HG03103 (cell line): ENCODE data around the gene SCYL1.
A peak's percentile ranks its signal among the peaks of the same experiment; 100 is the strongest.

Source experiments
- ATAC-seq: cut with Tn5 transposase; IDR thresholded peaks from one replicate; pipeline ENCODE4 v1.9.1; 2021; ENCODE audit warnings: low read depth; ENCODE audit not compliant: unreplicated experiment

Gene SCYL1

DNA sequence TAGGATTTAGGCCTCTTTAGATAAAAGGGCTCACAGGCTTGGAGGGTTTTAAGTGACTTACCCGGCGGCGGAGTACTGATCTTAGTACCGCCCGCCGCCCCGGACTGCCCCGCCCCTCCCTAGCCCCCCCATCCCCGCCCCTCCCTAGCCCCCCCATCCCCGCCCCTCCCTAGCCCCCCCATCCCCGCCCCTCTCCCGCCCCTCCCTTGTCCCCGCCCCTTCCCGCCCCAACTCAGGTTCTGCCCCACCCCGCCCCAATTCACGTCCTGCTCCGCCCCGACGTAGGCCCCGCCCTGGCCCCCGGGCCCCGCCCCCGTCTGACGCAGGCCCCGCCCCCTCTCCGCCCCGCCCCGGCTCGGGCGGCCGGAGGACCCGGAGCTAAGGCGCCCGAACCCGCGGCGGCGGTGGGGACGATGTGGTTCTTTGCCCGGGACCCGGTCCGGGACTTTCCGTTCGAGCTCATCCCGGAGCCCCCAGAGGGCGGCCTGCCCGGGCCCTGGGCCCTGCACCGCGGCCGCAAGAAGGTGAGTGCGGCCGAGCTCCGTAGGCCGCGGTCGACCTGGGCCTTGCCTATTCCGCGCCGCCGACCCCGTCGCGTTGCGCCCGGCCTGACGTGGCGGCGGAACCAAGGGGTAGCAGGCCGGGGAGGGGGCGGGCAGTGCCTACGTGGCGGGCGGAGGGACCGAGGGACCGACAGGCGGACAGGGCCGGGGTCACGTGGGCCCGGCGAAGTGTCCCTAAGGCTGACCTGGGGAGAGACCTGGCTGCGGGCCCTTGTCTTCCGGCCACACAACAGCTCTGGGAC lies at the start of gene SCYL1:
TSS of gene SCYL1 (plus strand) at position 343 of the 805 bp plus-strand sequence. CDS start at position 414, 71 bp downstream.
- peak; percentile 49 for ATAC-seq

DNA sequence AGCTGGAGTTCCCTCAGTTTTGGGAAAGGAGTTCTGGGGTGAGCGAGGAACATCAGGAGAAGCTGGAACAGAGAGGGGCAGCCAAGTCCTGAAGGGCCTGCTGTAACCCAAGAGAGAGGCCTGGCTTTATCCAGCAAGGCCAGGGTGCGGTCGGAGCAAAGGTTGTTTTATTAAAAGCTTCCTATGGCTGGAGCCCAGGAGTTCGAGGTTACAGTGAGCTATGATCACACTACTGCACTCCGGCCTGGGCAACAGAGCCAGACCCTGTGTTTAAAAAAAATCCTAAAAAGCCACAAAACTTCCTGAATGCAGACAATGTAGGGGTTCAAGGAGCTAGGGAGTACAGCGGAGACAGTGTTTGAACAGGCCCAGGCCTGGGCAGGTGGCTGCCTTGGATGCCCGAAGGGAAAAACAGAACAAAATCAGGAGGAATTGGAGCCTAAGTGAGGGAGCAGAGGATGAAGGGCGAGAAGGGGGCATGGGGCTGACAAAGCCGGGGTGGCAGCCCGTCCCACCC lies 48.2 kb upstream of the SCYL1 start:
- ATAC-seq, result no peak

DNA sequence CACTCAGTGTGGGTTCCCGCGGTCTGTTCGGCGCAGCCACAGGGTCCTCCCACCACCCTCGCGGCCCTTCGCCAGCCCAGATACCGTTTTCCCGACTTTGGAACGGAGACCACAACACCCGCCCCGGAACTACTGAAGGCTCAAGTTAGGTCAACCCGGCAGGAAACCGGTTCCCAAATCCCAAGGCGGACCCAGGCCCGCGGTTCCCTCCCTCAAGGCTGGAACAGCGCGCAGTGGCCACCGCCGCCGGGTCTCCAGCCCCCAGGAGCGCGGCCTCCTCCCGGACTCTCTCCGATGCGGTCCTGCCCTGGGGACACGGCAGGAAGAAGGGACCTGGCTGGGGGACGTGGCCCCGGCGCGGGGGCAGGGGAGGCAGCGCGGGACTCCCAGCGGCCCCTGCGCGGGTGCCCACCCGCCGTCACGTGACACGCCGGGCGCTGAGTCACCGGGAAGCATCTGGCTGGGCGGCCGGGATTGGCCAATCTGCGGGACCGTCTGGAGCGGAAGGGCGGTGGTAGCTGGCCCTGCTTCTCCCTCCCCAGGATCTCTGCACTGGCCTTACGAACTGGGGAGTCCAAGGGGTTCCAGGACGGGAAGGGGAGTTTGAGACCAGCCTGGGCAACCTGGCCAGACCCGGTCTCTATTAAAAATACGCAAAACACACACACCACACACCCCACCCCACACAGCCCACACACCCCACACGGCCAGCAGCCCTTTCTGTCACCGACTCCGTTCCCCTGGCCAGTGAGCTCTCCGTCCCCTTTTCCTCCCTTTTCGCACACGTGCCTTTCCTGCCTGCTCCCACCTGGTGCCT lies 47.5 kb upstream of the SCYL1 start:
- no peak for ATAC-seq

DNA sequence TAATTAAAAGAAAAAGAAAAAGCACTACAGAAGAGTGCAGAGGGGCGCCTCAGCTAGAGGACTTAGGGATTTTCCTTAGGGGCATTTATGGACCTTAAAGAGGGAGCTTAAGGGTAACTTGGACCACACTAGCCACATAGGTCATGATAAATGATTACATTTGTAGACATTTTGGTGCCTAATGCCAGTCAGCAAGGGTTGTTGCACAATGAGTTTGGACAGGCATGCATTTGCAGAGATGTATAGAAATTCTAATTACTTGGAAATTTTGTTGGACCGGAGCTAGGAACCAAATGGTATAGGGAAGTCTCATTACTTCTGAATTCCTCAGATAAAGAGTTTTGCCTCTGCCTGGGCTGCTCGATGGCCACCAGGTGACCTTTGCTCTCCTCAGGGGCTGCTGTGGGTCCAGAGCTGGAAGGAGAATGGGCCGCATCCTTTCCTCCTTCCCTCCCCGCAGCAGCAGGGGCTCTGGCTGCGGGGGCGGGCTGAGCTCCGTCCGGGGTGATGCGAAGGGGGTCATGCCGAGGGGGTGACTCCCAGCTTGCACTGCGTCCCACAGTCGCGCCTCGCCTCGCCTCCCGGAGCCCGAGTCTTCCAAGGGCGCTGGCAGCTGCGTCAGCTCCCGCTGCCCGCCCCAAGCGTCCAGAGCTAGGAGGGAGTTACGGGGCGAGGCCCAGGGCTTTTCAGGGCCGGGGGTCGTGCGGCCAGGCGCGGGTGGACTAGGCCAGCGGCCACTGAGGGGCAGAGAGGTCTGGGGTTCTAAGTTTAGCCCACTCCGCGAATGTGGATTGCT lies 46.3 kb upstream of the SCYL1 start:
- no peak for ATAC-seq

DNA sequence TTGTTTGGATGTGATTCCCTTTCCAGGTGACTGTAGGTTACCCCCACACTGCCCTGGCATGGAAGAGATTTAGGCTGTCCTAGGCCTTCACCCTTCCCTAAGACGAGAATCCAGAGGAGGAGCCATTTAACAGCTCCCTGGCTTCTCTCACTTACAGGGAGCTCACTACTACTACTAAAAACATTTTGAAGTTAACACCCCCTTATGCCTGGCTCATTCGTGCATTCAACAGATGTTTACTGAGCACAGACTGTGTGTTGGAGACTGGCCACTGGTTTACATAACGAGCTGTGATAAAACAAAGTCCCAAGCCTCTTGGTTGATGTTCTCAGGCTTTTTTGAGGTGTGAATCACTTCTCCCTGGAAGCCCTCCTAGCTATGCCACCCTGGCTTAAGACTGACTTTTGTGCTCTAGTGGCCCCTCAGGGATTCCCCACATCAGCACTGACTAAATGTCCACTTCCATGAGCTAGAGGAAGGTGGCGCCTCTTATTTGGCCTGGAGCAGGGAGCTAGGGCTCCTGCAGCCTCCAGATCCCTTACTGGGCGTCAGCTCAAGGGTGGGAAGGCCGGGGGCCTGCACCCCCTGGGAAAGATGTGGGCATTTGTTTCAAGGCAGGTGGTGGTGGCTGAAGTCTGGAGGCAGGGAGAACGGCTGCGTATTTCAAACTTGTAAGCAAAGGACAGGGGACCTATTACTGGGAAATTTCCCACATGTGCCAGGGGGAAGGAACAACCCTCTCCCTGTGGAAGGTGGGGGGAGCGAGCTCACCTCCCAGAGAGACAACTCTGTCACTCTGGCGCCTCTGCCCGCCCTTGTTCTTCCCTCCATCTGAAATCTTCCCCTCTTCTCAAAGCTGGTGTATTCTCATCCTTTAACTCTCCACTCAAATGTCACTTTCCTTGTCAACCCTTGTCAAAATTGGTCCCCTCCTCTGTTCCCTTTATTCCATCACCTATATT lies 45.4 kb upstream of the SCYL1 start:
- no peak for ATAC-seq

DNA sequence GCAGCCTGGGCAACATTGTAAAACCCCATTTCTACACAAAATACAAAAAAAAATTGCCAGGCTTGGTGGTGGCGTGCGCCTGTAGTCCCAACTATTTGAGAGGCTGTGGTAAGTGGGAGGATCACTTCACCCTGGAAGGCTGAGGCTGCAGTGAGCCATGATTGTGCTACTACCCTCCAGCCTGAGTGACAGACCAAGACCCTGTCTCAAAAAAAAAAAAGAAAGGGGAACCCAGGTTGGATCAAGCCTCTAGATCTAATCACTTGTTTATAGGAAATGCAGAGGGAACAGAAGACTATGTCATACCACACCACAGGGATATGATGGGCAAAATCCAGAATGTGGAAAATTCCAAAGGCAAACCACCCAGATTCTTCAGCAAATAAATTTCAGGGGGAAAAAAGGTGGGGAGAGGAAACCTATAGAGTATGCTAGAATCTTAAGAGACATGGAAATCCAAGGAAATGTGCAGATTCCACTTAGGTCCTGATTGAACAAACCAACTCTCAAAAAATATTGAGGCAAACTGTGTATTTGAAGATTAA lies 42.5 kb upstream of the SCYL1 start:
- ATAC-seq, result no peak

DNA sequence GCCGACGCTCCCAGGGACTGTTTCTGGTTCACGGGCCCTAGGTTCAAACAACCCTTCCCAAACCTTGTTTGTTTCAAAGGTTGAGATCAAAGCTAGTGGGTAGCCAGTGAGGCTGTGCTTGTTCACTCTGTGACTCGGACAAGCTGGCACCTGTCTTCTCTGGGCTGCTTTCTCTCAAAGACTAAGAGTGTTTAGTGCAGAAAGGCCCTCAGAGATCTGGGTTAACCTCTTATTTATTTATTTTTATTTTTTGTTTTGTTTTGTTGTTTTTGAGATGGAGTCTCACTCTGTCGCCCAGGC lies 39.0 kb upstream of the SCYL1 start:
- no peak for ATAC-seq

DNA sequence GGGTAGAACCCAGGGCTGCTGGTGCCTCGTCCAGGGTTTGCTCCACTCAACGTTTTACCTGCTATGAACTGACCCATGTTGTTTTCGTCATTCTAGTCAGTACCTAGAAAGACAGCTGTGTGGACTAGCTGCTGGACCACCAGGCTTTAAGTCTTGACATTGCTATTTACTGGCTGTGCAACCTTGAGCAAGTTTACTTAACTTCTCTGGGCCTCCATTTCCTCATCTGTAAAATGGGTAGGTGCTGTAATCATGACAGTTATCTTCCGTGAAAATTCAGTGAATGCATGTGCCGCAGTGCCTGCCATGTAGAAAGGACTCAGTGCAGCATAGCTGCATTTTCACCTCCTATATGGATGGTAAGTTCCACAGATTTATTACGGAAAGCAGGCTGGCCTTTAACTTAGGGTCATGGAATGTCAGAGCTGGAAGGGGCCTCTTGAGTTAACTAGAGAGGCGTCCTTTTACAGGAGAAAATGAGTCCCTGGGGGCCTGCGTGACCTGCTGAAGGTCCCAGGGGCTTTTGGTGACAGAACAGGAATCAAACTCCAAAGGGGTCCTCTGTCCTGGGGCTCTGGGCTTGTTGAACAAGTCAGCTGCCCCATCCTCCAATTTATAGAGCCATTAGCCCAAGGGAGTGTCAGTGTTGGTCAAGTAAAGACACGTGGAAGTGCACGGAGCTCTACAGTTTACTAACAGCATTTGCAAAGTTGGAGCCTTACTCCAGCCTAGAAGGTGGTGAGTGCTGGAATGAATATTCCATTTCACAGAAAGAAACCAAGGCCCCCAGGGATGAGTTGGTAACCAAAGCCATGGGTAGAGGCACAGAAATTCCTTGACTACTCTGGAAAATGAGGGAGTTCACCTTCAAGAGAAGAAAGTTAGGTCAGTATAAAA lies 38.1 kb upstream of the SCYL1 start:
- ATAC-seq, result no peak

DNA sequence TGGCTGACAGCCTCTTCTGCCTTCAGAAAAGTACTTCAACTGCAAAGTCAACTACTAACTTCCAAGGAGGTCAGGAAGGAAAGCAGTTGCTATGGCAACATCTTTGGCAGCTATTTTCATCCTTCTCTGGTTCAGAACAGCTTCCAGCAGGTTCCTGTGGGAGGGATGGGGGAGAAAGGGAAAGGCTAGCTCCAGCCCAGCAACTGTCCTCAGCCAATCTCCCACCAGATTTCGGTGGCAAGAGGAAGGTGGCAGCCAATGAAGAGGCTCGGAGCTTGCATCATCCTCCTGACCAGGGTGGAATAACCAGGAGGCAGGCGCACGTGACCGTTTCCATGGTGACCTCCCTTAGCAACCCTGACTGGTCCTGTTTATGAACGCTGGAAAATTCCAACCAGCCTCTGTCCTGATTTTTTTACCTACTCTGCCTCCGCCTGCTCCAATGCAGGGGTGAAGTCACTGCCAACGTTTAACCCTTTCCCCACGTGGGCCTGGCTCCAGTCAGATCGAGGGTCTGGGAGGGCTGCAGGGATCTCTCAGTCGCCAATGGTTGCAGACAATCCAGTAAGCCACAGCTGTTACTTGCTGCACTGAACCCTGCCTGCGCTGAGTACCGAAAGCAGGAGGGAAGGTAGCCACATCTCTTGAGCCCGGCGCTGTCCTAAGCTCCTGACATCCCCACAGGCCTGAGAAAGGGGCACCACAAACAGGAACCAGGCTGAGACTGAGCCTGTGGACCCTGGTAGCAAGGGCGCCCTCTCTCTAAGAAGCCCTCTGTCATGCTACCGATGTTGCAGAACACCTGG lies 37.2 kb upstream of the SCYL1 start:
- peak; percentile 43 for ATAC-seq

DNA sequence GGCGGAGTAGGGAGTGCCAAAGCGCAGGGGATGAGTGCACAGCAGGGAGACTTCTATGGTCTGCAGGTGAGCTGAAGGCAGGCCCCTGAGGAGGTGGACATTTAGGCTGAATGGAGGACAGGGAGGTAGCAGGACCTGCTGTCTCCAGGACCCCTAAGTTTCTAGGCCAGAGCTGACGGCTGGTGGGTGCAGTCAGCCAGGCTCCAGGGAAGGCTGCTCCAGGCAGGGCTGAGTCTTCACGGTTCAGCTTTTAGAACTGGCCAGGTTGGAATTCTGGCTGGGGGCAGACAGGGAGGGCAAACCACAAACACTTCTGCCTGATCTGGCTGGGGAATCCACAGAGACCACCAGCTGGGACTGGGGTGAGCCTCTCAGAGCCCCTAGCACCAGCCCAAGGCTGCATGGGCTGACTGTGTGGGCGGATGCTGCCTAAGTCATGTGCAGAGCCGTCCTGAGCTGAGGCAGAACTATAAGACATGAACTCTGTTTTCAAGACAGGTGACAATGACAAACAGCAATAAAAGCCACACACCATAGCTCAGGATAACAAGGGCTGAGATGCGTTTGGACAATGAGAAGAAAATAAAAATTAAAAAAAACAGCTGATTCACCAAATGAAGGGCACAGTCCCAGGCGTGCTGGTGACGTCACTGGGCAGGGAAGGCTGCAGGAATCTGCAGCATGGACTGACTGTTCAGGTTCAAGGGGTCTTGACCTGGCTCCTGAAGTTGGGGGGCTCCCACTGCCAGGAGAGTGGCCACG lies 36.4 kb upstream of the SCYL1 start:
- ATAC-seq, result no peak

DNA sequence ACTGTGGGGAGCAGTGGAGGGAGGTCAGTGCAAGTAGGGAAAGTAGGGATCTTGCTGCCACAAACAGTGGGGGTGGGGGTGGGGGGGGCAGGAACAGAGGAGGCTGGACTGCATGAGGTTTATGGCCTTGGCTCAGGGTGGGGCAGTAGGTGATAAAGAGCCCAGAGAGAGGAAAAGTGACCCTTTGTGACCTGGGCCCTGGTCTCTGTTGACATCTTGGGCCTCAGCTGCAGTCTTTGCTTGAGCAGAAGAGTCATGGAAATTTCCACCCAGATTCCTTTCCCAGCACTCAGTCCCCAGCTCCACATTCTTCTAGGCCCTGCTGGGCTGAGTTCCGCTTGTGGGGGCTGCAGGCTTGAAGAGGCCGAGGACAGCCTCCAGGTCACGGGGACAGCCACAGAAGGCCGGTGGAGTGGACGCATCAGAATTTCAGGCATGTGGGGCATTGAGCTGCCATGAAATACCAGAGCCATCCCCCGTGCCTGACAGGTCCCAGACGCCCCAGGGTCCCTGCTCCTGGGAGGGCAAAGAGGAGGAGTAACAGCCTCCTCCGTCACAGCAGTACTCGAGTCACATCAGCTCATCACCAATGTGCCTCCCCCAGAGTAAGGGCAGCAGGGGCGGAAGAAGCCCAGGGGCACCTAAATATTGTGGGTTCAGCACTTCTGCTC lies 35.7 kb upstream of the SCYL1 start:
- ATAC-seq, result no peak

DNA sequence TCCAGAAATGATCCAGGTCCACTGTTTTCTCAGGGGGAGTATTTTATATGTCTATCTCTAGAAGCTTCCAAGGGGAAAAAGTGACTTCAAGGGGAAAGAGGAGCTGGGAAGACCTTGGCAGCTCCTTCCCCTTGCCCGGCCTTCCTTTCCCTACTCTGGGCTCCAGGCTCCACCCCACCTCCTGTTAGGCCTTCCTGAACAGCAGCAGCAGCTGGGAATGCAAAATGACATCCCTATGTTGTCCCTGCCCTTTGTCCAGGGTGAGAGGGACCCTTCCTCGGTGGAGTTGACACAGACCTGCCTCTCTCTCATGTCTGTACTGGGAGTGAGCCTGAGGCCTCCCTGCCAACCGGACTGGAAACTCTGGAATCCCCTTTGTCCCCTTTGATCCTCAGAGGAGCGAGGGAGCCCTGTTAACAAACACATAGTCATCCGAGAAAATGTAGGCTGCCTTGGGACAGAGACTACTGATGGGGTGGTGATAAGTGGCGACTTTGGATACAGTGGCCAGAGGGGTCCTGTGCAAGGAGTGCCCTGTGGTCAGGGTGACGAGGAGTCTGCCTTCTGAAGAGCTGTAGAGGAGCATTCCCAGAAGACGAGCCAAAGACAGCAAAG lies 35.1 kb upstream of the SCYL1 start:
- no peak for ATAC-seq

DNA sequence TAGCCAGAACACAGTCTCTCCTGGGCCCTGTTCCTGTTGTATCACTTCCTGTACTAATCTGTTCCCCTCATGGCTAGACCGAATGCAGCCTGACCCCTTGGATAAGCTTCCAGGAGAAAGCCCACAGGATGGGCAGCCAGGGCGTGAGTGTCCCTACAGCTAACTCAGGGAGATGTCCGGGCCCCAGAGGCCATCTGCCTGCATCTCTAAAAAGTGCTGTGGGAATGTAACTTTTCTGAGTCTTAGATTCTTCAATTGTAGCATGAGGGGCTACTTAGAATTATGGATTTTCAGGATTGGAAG lies 33.8 kb upstream of the SCYL1 start:
- no peak for ATAC-seq

DNA sequence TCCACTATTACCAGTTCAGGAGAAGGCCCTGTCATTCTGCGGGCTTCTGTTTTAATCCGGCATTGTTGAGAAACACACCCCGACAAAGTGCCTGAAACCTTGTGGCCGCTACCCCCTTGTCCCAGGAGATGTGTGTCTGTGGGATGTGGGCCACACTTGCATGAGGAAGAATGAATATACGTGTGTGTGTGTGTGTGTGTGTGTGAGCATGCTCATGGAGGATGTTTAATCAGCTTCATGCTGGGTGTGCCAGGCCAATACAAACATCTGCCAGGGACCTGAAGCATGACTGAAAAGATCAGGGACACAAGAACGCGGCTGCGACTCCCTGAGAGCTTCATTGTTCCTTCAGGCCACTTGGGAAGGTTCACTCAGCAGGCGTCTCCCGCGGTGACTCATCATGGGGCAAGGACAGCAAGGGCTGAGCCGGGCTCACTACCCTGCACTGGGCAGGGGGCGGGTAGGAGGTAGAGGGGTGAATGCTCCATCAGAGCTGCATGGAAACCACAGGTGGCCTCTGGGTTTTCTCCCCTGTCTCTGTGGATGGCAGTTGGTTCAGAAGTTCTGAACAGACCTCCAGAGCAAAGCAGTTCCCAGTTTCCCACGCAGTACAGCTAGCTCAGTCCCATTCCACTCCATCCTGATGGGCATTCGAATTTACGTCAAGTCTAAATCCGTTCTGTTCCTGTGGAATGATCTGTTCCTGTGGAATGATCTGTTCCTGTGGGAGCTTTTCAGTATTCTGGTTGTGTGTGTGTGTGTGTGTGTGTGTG lies 33.1 kb upstream of the SCYL1 start:
- no peak for ATAC-seq

DNA sequence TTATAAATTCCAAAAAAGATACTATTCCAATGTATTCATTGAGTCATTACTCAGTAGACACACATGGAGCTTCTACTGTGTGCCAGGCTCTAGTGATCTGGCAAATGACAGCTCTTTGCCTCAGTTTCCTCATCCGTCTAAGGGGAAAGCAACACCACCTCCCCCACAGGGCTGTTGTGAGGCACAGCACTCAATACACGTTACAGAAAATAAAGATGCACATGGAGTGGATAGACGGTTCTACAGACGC lies 32.6 kb upstream of the SCYL1 start:
- no peak for ATAC-seq
